GM19239 (cell line): ENCODE measurements around the gene FHIT.

Source experiments
- DNase-seq: peaks from one replicate; pipeline ENCODE4 v3.0.0; 2011; ENCODE audit warnings: low spot score; ENCODE audit not compliant: insufficient read length
- FAIRE-seq: peaks from 2 replicates; lab custom pipeline; 2011; peaks lifted over from hg19 to GRCh38; lab: Jason Lieb, UNC

The FHIT gene

DNA sequence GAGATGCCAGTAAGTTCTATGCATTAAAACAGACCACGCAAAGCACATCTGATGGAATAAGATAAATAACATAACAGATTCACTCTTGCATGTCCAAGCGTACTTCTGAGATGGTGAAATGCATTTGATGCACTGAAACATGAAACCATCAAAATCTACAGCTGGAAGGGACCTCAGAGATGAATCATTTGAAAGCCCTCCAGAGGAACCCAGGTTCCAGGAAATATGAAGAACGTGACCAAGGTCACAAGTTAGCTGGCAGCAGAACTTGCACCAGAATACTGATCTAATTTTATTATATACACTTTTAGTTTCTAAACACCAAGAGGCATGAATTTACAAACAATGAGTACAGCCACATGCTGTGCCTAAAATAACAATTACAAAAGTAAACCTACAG, 957.1 kb downstream of the FHIT start:
- no peak for DNase-seq
- no peak for FAIRE-seq

DNA sequence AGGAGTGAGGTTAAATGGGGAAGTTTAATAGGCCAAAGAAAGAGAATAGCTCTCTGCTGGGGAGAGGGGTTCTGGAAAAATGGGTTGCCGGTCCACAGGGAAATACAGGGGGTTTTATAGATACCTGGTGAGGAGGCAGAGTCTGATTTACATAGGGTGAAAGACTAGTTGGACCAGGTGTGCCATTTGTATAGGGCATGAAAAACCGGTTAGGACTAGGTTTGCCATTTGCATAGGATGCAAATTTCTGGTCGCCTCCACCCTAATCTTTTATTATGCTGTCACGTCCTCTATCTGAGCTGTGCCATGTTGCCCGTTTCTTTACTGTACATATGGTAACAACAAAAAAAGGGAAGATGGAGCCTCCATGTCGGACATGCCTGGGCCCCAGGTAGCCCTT, 960.1 kb downstream of the FHIT start:
- no peak for DNase-seq
- no peak for FAIRE-seq

DNA sequence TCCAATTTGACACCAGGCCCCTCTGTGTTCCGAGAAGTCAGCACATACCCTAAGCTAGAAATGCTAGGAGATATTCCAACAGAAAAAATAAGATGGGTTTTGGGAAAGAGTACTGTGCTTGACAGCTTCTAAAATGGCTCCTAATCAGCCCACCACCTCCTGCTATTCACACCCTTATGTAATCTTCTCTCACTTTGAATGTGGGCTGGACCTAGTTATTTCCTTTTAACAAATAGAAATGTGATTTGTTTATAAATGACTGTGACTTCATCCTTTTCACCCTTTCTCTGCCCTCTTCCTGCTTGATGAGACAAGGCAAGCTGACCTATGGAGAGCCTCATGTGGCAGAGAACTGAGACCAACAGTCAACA, 961.1 kb downstream of the FHIT start:
- FAIRE-seq (no peak), DNase-seq (no peak)

DNA sequence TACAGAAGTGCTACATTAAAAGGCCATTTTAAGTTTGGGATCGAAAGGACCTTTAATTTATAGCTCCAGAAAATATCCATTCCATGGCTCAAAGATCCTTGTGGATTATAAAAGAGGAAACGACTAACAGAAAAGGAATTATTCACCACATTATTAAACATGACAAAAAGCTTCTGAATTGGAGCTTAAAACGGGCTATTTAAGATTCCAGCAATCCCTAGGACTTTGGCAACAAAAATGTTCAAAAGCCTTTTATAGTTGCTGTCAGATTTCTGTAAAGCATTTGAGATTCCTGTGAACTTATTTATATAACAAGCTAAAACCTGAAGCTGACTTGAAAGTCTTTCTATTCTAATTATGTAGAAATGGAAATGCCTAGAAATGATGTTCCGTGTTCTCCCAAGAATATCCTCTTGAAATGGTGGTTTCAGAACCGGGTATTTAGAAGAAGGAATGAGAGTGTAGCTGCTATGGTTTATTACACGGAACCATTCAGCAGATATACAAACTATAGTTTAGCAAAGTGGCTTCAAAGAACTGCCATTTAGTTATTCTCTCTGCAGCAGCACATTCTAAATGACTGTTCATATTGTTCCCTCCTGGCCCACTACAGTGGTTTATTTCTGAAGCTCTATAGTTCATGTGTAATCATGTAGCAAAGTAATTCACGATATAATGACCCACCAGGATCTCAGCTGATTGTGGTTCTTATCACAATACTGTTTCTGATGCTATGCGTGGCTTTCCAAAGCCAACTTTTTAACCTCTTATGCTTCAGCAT, 961.7 kb downstream of the FHIT start:
- DNase-seq (no peak), FAIRE-seq (no peak)

DNA sequence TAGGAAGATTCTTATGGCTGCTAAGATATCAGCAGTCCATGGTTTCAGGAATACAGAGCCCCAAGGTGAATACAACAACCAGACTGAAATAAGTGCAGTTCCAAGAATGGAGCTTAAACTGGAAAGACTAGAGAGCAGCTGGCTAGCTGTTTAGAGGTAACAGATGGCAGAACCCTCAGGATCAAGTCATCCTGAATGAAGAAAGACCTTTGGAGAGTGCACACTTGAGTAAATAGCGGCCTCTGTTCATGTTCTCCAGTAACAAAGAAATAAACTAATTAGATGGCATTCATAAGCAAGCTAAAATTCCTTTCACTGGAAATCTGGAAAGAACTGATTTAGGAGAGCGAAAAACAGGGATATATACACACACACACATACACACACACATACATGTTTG, 968.4 kb downstream of the FHIT start:
- FAIRE-seq (no peak), DNase-seq (no peak)

DNA sequence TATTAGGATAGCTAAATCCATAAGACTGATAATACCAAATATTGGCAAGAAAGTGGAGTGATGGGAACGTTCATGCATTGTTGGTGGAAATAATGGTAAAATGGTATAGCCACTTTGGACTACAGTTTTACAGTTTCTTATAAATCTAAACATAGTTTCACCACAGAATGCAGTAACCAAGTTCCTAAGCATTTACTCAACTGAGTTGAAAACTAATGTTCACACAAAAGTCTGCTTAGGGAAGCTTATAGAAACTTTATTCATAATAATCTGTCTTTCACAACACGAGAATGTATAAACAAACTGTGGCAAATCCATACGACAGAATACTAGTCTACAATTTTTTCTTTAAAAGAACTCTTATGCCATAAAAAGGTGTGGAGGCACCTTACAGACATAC, 969.3 kb downstream of the FHIT start:
- FAIRE-seq (no peak), DNase-seq (no peak)

DNA sequence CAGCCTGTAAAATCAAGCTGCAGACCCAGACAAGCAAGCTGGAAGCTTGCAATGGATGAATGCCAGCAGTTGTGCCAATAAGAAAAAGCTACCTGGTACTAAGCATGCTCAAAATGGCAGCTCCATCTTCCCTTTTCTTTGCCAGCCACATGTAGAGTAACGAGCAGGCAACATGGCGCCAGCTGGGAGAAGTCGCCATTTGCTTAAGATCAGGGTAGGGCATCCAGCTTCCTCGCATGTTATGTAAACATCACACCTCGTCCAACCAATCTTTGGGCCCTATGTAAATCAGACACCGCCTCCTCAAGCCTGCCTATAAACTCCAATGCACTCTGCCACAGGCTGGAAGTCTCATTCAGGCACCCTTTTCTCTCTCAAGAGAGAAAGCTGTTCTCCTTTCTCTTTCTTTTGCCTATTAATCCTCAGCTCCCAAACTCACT, 973.9 kb downstream of the FHIT start:
- DNase-seq (no peak), FAIRE-seq (no peak)

DNA sequence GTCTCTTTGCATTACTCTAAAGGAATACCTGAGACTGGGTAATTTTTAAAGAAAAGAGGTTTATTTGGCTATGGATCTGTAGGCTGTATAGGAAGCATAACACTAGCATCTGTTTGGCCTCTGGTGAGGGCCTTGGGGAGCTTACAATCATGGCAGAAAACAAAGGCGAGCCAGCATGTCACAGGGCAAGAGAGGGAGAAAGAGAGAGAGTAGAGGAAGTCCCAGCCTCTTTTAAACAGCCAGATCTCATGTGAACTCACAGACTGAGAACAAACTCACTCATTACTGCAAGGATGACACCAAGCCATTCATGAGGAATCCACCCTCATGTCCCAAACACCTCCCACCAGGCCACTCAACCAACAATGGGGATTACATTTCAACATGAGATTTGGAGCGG, 974.6 kb downstream of the FHIT start:
- DNase-seq (no peak), FAIRE-seq (no peak)

DNA sequence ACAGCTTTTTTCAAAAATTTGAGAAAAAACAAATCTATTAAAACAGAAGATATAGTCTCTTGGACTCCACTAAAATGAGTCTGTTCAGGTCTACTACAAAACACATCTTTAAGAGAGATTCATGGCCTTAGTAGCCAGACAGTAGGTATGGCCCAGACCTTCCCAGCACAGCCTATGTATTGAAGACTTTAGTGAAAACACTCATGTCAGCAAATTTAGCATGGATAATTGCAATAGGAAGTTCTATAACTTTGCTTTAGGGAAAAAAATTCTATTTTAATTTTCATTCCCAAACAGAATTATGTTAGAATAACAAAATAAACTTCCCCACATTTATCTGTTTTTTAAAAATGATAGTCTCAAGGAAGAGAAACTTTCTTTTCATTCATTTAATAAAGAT, 976.6 kb downstream of the FHIT start:
- DNase-seq (no peak), FAIRE-seq (no peak)

DNA sequence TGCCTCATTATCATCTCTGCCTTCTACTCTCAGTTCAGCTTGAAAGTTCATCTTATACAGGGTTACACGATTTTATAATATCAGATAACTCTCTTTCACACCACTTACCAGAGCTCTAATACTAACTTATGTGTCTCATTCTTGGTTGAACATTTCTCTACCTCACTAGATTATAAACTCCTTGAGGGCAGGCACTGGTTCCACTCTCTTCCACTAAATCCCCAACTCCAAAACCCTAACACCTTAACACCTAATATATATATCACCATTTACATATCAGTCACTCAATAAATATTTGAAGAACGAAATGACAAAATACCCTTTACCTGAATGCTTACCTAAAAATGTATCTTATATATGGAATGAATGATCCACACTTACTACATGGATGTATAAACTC, 977.2 kb downstream of the FHIT start:
- FAIRE-seq (no peak), DNase-seq (no peak)

DNA sequence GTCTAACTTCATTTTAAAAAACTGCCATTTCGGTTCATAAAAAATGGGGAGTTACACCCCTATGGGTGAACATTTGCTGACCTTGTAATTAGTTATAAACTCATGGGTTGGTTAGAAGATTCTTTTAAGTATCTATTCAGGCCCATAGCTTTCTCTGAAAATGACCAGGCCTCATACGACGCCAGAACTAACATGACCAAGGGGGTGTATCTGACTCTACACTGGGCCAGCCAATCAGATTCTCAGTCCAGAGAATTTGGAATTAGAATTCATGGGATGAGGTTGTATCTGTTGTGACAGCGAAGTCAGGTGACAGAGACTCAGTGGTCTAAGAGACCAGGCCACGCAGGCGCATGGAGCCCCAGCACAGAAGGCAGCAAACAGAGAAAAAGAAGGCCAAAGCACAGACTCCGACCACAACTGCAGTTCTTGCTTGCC, 981.4 kb downstream of the FHIT start:
- FAIRE-seq (no peak), DNase-seq (no peak)

DNA sequence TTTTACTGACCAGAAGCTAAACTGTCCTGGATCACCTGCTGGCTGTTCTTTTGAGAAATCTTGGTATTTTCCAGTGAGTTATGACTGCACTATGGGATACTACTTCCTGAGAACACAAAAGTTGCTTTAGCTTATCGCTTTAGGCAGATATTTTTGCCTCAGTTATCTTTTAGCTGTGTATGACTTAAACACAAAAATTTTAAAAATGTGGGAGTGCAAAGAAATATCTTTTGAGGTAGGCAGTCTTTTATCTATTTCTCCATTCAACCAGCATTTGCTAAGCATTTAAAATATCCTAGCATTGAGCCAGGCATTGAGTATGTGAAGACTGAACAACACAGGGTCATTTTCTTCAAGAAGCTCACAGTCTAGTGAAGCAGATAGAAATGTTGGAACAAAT, 981.9 kb downstream of the FHIT start:
- FAIRE-seq: no peak
- DNase-seq: no peak

DNA sequence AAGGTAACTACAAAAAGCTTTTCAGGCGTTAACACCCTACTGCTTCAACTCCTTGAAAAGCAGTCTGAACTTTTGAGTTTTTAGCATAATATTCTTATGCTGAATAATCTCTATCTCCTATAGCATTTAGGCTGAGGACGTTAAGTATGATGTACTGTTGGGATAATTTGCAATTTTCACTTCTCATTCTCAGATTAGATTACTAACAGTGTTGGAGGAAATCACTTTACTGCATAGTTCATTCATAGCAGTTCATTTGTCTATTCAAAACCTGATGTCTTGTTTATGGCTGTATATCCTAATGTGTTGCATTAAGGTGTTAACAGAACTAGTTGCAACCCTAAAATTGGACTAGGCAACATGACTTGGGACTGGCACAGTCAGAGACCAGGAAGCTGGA, 983.1 kb downstream of the FHIT start:
- DNase-seq: no peak
- FAIRE-seq: no peak

DNA sequence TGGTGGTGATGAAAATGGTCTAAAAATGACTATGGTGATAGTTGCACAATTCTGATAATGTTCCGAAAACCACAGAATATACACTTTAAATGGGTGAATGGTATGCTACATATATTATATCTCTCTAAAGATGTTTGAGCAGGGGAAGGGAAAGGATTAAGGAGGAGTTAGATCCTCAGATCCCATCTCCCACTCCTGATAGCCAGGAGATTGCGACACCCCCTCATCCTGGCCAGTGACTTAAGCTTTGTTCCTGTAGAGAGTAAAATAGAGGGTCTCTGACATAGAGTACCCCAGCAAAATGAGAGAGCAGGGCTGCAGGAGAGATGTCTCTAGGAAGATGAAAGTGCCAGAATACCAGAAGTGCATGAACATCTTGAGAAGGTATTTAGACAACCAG, 984.8 kb downstream of the FHIT start:
- DNase-seq (no peak), FAIRE-seq (no peak)

DNA sequence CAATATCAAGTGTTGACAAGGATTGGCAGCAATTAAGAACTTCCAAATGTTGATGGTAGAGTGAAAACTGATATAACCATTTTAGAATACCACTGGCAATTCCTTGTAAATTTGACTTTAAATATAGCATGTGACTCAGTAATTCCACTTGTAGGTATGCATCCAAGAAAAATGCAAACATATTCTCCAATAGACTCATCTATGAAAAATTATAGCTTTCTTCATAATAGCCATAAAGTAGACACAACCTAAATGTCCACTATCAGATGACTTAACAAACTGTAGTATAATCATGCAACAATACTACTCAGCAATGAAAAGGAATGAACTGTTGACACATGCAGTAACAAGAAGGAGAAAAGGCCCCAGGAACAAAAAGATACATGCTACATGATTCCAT, 988.1 kb downstream of the FHIT start:
- FAIRE-seq: no peak
- DNase-seq: no peak

DNA sequence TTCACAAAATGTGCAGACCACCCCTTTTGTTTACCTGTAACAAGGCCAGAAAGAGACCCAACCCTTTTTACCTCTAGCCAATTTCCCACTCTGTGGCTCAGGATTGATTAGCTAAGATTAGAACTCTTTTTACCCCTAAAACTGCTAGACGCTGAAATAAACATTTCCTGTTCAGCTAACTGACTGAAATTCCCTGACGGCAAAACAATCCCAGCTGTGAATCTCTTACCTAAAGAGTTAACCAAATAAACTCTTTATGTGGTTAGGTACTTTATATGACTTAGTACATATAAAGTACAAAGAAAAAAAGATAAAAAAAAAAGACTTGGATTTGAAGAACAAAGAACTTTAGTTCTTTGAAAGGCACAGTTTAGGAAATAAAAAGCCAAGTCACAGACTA, 988.7 kb downstream of the FHIT start:
- DNase-seq (no peak), FAIRE-seq (no peak)

DNA sequence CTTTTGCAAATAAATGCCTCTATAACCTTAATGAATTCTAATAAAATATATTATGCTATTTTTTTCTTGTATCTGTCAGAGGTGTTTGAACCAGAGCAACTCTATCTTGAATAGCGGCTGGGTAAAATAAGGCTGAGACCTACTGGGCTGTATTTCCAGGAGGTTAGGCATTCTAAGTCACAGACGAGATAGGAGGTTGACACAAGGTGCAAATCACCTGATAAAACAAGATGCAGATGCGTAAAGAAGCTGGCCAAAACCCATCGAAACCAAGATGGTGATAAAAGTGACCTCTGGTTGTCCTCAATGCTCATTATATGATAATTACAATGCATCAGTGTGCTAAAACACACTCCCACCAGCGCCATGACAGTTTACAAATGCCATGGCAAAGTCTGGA, 990.7 kb downstream of the FHIT start:
- no peak for FAIRE-seq

DNA sequence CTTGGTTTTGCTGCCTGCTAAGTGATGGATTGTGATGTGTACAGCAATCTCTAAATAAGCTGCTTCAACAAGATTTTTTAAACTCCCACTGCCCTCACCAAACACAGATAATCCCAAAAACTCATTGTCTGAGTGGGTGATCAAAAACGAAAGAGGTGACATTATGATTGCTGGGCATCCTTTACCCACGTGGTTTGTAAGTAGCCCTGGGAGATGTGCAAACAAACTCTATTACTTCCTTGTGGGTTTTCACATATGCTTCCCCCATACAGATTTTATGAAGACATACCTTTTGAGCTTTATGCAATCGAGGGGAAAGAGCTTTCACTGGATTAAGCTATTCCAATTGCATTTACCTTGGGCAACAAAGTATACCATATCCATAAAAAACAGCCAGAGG, 1000.4 kb downstream of the FHIT start:
- no peak for DNase-seq
- FAIRE-seq: no peak

More for the DNA sequence above, 990.7 kb downstream of the FHIT start:
- DNase-seq: no peak

DNA sequence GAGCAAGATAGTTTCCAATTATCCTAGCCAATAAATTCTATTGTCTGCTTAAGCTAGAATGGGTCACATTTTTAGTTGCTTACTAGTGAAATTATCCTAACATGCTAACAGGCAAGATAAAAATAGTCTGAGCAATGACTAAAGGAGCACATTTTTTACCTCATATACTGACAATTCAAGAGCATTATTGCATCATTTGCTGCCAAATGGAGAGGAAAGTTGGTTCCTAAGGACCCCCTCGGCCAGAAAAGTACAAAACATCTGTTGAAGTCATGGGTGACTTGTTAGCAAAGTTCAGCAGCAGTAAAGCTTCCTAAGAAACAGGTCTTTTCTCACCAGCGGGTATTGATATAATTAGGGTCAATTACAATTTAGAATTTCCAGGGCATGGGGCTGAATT, 1001.0 kb downstream of the FHIT start:
- DNase-seq (no peak), FAIRE-seq (no peak)

DNA sequence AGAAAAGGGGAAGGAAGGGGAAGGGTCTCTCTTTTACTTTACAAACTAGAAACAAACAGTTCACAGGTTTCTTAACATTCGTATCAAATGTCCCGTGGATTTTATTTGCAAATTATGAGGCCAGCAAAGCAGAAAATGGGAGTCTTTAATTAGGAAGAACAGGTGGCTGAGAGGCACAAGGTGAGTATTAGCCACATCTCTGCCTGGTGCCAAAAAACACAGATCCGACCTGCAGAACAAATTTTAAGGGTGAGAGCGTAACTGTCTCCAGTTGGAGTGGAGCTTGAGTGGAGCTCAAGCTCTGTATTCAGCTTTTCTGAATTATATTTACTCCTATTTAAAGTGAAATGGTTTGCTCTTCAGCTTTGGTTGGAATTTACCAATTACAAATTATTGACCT, 1004.9 kb downstream of the FHIT start:
- DNase-seq (no peak), FAIRE-seq (no peak)

DNA sequence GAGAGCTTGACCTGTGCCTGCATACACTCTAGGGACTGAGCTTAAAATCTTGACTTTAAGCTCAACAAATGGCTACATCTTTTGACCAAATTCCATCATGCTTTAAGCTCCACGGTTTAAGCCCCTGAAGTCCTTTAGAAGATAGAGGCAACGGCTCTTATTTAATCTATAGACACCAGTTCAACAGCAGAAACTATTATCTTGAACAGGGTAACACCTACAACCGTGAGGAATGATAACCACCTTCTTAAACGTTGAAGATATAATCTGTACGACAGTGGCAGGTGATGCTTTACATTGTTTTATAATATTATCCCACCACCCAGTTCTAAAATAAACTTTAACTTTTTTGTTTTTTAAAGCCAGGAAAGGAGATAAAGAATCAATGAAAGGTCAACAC, 1007.8 kb downstream of the FHIT start:
- FAIRE-seq: no peak

DNA sequence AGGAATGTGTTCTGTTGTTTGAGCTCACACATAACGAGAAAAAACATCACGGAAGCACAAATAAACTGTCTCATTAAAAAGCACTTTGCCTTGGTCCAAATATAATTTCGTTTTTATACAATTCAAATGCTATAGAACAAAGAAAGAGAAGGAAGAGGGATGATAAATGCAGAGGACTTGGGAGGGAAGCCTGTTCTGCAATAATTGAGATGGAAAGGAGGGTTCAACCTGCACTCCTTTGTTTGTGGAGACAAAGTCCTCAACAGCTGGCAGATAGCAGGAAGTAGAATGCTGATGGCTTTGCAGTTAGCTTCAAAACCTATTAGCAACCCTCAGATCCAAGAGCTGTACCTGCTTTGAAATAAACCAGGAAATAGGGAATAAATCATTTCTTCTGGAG, 1010.8 kb downstream of the FHIT start:
- FAIRE-seq (no peak), DNase-seq (no peak)

More for the DNA sequence above, 1007.8 kb downstream of the FHIT start:
- DNase-seq: no peak

DNA sequence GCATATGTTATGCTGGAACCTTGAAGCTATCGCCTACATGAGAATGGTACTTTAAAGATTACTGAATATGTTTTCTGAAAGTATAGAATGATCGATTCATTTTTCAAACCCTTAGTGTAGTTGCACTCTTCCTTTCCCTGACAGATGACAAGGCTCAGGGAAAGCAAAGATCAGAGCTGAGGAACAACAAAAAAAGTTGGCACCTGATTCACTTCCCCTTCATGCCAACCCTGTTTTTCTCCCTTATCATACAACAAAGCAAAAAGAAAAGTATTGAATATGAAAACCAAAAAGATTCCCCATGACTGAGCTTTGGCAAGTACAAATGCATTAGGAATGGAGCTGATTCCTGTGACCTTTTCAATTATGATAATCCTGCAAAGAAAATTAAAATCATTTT, 1012.7 kb downstream of the FHIT start:
- DNase-seq (no peak), FAIRE-seq (no peak)
